COLO829 (cell line): Measurements from ENCODE around the gene ALOX15.
"Not testable (repeated sequence)": the region's sequence is repeated elsewhere in the genome, so short reads cannot be mapped to it uniquely, and the experiment has no call there.

ENCODE experiments used
- DNase-seq: peaks from one replicate; pipeline ENCODE4 v3.0.0; 2012; ENCODE audit warnings: low spot score

ALOX15 gene

DNA sequence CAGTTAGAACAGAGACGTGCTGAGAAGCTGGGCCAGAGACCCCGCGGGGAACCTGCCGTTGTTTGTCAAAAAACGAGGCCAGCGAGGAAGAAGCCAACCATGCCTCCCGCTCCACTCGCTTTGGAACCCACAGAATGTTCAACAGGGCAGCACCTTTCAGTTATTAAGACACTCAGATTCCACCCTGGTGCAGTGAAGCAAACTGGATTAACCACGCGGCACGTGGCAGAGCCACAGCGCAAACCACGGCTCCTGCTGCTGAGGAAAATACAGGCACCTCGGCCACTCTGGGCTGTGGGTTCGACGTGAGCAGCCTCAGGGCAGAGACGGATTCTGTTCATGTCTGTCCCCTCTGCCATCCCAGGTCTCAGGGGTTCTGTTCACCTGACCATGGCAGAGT lies 24.4 kb downstream of the ALOX15 start:
- no peak for DNase-seq

DNA sequence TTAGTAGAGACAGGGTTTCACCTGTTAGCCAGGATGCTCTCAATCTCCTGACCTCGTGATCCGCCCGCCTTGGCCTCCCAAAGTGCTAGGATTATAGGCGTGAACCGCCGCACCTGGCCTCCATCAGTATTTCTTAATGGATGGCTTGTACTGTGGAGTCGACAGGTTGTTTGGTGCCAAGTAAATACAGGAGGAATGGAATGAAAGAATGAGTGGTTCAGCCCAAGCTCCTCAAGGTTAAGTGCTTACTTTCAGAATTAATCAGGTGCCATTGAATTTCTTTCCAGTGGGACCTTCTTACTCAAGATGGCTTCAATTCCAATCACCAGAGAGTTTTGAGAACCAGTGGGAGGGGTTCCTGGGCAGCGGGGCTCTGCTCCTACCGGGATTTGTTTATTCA lies 25.0 kb downstream of the ALOX15 start:
- DNase-seq: no peak

DNA sequence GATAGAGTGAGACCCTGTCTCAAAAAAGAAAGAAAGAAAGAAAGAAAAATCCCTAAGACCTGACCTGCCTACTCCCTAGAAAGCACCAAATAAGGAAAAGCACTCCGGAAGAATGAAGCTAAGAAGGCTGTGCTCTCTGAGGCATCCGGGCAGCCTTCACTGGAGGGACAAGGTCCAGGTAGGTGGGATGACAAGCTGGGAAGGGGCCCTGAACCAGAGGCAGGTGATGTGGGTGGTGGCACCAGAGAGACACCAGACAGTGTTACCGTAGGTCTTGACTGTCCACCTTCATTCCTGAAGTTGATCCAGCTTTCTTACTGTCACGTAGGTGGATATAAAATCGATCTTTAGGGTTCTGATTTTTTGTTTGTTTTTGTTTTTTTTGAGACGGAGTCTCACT lies 30.8 kb downstream of the ALOX15 start:
- no peak for DNase-seq

DNA sequence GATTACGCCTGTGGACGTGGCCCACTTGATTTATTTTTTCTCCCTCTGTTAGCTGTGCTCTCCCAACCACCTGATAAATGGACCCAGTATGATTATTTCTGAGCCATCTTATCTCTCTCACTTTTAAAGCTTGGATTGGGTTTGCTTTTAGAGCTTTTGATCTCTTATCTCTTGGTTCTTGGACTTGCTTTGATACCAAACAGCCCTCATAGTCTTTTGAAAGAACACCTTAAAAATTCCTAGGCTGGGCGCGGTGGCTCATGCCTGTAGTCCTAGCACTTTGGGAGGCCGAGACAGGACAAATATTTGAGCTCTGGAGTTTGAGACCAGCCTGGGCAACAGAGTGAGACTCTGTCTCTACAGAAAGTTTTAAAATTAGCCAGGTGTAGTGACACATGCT lies 31.3 kb downstream of the ALOX15 start:
- DNase-seq: no peak

DNA sequence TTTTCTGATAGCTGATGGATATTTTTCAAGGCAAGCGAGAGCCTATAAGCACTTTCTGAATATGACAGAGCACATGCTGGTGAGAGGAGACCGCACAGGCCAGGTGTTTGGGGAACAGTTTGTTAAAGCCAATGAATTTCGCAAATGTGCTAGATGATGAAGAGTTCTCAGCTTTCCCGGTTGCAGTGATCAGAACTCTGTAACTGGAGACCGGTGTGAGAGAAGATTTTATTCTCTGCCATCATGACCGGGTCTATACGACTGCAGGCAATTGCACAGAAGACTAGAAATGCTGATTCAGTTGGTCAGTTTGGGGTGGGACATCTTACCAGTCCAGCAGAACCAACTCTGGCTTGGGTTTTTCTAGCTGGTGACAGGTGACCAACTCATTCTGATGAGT lies 31.7 kb downstream of the ALOX15 start:
- no peak for DNase-seq

DNA sequence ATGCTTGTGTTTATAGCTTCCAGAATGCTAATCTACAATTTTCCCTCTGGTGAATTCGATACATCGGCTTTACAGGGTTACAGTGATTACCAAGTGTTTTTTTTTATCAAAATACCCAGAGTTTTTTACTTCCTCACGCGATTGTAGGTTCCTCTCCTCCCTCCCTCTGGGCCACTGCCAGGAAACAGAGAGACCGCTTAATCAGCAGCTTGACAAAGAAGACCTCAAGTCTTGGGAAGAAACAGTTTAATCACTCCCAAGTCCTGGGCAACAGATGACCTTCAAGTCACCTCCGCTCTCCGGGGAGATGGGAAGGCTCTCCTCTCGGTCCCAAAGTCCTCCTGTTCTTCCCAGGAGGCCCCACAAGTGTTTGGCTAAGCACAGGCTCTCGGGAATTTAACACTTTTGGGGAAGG lies 33.7 kb downstream of the ALOX15 start:
- DNase-seq: peak; percentile 85

DNA sequence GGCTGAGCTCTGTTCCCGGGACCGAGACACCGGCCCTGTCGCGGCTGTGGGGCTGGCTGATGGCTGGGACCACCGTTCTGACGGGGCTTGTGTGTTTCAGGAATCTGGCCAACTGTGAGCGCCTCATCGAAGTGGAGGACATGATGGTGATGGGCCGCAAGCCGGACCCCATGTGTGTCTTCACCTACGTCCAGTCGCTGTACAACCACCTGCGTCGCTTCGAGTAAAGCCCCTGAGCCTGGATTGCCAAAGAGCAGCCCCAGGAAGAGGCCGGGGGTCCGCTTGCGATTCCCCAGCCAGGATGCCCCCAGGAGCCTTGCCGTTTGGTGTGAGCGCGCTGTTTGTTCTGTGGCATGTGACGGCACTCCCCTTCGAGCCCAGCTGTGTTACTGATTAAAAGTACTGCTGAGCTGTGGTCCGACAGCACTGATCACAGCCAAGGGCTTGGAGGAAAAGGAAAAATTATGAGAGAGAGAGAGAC lies 34.2 kb downstream of the ALOX15 start:
- DNase-seq: no peak

DNA sequence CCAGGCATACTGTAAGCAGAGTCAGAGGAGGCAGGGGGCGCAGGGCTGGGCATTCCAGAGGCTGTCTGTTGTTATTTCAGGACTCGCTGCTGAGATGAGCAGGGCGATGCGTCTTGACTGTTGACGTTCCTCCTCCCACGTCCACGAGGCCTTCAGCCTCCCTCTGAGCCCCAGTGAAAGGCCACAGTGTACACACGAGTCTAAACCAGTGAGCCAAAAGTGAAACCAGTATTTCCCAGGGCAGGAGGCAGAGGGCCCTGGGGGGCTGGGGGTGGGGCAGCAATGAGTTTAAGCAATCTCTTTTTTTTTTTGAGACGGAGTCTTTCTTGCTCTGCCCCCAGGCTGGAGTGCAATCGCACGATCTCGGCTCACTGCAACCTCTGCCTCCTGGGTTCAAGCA lies 35.7 kb downstream of the ALOX15 start:
- DNase-seq: no peak

DNA sequence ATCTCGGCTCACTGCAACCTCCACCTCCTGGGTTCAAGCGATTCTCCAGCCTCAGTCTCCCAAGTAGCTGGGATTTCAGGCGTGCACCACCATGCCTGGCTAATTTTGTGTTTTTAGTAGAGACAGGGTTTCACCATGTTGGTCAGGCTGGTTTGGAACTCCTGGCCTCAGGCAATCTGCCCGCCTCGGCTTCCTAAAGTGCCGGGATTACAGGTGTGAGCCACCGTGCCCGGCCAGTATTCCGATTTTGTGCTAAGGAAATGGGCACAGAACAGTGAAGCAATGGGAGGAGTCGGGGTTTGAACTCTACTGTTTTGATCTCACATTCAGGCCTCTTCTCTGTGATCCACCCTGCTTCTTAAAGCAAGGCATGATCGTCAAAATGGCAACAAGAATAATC lies 36.7 kb downstream of the ALOX15 start:
- DNase-seq: not testable (repeated sequence)

DNA sequence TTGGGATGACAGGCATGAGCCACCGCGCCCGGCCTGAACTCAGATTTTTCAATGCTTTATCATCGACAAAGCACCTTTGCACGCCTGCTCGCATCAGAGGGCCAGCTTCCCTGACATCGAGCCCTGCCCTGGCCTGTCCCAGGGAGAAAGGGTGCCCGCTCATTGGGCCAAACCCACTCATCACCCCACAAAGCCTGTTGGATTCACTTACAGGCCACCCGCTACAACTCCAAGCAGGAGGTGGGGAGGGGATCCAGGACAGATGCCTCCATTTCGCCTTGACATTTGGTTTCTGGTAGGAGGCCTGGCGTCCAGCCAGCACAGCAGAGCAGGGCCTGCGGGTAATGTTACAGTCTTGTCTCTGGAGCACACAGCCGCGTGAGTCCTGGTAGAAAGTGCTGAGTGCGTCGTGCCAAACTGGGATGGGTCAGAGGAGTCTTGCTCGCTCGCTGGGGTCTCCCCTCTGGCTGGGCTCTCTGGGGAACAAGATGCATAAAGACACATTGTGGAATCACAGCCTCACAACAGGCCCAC lies 37.3 kb downstream of the ALOX15 start:
- DNase-seq: no peak

DNA sequence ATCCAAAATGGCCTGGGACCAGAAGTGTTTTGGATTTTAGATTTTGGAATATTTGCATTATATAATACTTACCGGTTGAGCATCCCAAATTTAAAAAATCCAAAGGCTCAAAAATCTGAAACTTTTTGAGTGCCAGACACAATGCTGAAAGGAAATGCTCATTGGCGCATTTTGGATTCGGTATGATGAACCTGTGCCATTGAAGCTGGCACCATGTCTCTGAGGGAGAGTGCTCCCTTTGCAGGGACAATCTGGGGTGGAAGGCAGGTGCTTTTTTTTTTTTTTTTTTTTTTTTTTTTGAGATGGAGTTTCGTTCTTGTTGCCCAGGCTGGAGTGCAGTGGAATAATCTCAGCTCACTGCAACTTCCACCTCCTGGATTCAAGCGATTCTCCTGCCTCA lies 39.4 kb downstream of the ALOX15 start:
- DNase-seq: no peak

DNA sequence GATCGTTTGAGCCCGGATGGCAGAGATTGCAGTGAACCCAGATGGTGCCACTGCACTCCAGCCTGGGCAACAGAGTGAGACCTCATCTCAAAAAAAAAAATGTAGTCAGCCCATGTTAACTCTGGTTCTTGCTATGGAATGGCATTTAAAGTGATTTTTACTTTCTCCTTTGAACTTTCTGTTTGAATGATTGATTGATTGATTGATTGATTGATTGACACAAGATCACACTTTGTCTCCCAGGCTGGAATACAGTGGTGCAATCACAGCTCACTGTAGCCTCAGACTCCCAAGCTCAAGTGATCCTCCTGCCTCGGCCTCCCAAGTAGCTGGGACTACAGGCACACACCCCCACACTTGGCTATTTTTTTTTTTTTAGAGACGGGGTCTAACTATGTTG lies 40.2 kb downstream of the ALOX15 start:
- no peak for DNase-seq

DNA sequence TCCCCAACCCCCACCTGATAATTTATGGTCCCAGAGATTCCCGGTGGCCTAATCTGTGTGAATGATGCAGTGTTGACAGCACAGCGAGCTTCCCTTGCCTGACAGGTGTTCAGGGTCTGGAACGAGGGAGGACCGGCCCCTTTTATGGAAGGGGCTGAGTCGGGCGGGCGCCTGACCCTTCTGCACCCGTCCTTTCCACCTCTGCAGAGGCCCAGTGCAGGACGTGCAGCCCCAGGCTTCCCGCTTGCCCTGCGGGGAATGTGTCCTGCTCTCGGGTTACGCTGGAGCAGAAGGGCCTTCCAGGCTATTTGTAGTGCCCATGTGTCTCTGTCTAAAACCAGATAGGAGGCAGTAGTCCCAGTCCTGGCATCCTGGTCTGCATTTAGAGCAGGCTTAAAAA lies 40.9 kb downstream of the ALOX15 start:
- DNase-seq: no peak

DNA sequence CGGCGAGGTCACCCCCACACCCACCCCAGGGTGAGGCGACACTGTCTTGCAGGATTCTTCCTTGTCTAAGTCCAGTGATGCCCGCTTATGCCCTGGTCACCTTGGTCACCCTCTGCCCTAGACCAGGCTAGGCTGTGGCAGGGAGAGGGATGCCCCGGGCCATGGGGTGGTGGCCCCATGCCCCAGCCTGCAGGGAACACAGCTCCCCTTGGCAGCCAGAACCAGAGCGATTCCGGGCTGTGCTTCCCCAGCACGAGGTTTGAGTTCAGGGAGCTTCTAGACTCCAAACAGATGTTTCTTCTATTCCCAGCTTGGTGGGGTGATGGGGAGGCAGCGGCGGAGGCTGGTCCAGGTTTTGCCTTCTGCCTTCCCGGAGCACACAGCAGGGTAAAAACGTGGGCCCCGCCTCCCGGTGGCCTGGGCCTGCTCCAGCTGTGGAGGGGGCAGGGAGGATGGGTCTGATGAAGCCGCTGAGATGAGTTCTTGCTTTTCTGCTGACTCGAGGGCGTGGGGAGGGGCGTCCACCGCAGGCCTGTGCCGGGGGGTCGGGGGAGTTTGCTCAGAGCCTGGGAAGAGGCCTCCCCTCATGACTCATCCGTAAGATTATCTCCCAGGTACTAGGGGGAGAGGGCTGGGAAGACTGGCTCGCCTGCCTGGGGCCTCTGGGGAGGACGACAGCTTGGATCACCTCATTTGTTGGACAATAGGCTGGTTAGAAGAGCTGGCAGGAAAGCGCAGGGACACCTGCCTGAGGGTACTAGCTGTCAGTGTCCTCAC lies 41.8 kb downstream of the ALOX15 start:
- no peak for DNase-seq

DNA sequence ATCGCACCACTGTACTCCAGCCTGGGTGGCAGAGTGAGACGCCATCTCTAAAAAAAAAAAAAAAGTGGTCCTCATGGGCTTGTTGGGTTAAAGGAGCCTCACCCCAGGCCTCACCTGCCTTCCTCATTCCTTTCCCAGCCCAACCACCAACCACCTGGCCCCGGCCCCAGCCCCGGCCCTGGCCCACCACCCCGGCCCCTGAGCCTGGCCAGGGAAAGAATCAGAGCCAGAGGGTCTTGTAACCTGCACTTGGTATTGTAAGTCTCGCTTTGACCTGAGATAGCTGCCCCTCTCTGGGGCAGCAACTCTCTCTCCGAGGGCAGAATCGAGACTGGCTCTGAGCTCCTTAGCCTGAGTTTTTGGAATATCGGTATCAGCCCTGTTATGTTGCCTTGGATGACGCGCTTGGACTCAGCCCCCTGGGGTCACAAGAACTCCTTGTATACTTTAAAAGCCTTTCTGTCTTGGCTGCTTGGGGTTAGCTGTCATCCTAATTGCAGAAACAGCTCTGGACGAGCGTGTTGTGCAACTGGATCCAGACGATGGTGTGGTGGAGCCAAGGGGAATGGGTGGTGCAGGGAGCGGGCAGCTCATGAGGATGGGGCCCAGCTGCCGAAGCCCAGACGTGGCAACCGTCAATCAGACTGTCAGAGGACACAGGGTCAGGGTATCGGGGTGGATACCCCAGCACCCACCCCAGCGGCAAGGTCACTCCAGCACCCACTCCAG lies 42.5 kb downstream of the ALOX15 start:
- DNase-seq: no peak

DNA sequence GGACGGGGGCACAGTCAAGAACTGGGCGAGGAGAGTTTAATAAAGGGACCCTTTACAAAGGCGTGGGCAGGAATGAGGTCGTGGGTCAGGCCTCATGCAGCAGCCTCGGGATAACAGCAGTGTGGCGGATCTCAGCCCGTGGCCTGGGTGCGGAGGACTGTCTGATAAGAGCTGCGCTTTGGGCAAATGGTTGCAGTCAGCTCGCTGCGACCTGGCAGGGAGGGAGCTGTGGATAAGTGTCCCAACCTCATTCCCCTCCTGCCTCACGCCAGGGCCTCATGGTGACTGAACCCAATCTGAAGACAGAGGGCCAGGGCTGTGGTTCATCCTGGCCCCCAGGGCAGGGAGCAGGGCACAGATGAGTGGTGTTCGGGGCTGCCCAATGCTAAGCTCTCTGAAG lies 43.5 kb downstream of the ALOX15 start:
- no peak for DNase-seq

DNA sequence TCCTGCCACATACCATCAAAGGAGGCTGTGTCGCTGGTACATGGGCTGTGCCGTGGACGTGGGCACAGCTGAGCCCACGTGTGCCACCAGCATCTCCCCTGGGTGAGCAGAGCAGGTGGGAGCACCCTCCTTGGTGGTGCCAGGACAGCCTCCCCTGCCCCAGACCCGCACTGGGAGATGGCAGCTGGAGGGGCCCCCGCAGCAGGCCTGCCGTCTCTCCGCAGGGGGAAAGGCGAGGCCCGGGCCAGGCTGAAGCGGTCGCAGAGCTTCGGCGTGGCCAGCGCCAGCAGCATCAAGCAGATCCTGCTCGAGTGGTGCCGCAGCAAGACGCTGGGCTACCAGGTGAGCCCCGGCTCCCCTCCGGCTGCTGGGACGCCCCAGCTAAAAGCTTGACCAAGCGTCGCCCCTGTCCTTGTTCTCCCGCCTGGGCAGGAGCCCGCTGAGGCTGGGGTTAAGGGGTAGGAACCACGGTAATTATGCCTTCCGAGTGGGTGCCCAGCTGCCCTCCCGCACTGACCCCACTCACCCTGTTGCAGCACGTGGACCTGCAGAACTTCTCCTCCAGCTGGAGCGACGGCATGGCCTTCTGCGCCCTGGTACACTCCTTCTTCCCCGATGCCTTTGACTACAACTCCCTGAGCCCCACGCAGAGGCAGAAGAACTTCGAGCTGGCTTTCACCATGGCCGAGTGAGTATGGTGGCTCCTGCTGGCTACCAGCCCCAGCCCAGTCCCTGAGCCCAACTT lies 44.7 kb downstream of the ALOX15 start:
- no peak for DNase-seq

DNA sequence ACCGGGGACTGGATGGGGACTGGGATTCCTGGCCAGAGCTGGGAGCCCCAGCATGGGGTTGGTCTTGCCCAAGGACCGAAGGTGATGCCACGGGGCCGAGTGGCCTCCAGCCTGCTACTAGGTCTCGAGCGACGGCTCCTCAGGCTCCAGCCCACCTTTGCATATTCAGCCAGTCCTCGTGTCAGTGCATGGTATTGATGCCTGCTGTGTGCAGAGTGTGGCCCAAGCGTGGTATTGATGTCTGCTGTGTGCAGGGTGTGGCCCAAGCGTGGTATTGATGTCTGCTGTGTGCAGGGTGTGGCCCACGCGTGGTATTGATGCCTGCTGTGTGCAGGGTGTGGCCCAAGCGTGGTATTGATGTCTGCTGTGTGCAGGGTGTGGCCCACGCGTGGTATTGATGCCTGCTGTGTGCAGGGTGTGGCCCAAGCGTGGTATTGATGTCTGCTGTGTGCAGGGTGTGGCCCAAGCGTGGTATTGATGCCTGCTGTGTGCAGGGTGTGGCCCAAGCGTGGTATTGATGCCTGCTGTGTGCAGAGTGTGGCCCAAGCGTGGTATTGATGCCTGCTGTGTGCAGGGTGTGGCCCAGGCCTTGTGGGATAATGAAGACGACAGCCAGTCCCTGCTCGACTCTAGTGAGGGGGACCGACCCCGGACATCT lies 45.7 kb downstream of the ALOX15 start:
- DNase-seq: not testable (repeated sequence)

DNA sequence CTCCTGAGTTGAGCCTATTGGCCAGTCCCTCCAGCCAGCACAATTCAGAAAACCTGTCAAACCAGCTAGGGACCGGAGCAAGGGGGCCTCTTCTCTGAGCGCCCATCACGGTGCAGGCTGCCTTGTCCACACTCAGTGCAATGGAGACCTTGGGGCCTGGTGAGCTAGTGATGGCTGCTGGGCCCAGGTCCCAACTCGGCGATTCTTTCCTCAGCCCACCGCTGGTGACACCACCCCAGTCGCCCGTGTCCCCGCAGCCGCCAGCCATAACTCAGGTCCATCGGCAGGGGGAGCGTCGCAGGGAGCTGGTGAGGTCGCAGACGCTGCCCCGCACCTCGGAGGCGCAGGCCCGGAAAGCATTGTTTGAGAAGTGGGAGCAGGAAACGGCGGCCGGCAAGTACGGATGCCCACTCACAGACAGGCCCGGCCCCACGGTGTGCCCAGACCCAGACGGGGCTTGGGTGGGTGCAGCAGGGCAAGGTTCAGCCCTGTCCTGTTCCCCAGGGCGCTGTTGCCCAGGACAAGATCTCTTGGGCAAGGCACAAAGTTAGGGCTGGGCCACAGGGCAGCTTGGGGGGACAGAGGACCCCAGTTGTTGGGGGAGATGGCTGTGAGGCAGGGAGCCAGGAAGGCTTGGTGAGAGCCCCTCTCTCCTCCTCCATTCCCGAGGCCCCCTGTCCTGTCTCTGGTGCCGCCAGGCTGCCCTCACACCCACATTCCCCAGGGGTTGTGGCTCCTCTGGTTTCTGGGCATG lies 46.4 kb downstream of the ALOX15 start:
- no peak for DNase-seq

DNA sequence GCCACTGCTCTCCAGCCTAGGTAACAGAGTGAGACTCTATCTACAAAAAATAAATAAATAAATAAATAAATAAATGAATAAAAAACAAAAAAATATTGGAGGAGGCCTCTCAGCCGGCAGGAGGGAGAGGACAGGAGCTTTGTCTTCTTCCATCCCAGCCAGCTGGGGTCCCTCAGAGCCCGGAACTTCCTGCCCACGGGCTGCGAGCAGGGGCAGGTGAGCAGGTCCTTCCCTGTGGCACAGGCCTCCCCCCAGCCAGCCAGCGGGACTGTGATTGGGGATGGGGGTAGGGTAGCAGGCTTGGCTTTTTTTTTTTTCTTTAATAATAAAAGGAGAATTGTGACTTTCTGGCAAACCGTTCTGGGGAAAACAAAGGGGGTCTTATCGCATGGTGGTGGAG lies 47.1 kb downstream of the ALOX15 start:
- DNase-seq: no peak

DNA sequence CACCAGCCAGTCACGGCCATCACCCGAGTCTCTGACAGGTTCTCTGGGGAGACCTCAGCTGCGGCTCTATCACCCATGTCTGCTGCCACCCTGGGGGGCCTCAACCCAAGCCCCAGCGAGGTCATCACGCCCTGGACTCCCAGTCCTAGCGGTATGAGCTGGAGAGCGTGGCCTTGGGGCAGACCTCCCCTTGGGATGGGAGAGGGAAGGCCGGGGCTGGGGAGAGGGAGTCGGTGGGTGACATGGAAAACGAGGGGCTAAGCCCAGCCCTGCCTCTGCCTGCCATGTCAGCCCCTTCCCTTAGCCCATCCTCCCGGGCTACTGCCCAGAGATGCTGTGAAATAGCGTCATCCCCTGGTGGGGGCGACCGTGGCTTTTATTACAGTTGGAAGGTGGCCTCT lies 48.5 kb downstream of the ALOX15 start:
- DNase-seq: no peak
